Measurements from ENCODE around the gene PIP4K2A.

GRCh38 chr10:22597138-22597537 lies 117.2 kb downstream of the PIP4K2A start:
- TF ChIP-seq CTCF (conservative IDR thresholded peaks at IDR 0.05; ENCODE audit: low read depth, low read length): no peak
- TF ChIP-seq EZH2phosphoT487 (IDR thresholded peaks at IDR 0.05; ENCODE audit: borderline replicate concordance, low read length): no peak

All from PC-3 (cell line).